NCI-H1694 treated with DMSO at 0.1 percent for 48 hours (cell line): ENCODE data around the gene JAK3.
"Not testable (repeated sequence)": the region's sequence is repeated elsewhere in the genome, so short reads cannot be mapped to it uniquely, and the experiment has no call there.

Experiments used
- DNase-seq: peaks from one replicate; lab custom pipeline; 2025; lab: John Stamatoyannopoulos, UW

Gene JAK3

DNA sequence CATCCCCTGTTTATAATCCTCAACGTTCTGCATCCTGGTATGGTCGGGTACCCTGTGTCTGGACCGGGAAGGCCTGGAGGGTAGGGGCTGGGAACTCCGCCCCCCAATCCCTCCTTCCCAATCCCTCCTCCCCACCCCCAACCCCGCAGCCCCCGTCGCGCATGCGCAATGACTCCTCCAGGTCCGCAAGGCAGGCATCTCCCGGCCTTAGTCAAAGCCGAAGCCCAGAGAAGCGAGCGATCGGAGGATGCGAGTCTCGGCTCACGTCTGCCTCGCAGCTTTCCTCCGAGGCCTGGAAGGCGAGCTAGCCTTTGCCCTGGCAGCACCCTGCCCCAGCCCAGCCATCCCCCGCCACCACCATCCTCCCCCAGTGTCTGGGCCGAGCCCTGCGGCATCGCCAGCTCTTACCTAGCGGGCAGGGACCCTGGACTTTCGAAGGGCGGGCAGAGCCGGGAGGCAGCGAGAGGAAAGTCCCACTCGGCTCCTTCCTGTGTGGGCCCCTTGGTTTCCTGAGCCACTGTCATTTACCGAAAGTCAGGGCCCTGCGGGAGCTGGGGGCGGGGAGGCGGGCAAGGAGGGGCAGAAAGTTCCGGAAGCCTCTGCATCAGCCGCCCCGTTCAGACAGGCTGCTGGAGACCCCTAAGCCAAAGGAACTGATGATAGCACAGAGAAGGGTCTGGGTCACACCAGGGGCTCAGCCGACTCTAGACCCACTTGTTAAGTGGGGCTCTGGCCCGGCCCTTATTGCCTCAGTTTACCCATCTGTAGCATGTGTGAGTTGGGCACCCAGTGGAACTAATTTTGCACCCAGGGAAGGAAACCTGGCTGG, at the start of gene JAK3:
TSS of gene JAK3 (minus strand) at position 445 of the 829 bp plus-strand sequence. CDS start 3,565 bp downstream, outside the sequence.
- DNase-seq, result no peak

DNA sequence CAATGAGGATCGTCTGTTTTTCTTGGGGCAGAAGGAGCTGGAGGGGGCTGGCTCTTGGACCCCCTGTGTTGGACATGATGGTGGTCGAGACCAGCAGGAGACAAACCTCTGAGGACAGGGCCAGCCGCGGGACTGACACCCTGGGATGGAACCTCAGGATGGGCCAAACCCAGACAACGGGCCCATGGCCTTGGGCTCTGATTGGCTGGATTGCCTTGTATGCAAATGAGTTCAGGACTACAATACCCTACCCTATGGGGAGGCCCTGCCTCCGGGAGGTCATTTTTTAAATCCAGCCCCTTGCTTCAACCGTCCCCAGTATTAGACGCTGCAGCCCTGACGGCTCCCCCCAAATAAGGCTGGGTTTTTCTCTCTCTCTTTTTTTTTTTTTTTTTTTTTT, 46.0 kb upstream of the JAK3 start:
- no peak for DNase-seq

DNA sequence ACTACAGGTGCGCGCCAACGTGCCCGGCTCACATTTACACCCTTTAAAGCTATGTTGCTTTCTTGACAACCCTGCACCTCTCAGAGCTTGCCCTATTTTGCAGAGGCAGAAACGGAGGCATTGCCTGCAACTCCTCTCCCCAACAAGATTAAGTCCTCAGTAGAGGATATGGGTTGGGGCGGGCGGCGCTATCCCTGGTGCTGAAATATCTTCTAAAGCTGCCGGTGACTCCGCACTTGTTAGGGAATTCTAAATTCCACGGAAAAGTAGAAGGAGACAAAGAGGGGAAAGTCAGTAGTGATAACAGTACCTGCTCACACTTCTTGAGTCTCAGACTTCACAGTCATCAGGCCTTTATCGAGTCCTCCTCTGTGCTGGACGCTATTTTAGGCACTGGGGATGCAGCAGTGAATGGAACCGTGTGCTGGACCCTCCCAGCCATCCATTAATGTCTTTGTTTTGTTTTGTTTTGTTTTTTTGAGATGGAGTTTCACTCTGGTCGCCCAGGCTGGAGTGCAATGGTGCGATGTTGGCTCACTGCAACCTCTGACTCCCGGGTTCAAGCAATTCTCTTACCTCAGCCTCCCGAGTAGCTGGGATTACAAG, 41.9 kb upstream of the JAK3 start:
- DNase-seq, result no peak

DNA sequence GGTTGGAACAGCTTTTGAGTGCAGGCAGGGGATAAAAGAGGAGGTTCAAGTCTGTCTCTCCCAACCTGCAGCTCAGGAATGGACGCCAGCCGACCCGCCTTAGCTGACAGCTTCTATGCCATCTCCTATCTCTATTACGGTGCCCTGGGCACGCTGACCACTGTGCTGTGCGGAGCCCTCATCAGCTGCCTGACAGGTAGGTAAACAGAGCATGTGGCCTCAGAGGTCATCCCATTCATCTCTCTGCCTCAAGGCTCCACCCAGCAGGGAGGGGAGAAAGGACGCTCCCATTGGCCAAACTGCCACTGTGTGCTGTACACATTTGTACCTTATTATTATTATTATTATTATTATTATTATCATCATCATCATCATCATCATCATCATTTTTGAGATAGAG, 40.5 kb upstream of the JAK3 start:
- no peak for DNase-seq

DNA sequence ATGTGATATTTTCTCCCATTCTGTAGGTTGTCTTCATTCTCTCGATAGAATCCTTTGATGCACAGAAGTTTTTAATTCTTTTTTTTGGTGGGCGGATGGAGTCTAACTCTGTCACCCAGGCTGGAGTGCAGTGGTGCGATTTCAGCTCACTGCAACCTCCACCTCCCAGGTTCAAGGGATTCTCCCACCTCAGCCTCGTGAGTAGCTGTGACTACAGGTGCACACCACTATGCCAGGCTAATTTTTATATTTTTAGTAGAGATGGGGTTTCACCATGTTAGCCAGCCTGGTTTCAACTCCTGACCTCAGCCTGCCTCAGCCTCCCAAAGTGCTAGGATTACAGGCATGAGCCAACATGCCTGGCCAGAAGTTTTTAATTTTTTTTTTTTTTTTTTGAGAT, 39.4 kb upstream of the JAK3 start:
- not testable (repeated sequence) for DNase-seq

- DNase-seq, result no peak
Observed at GRCh38 chr19:17886515-17886914, 38.7 kb upstream of the JAK3 start.

DNA sequence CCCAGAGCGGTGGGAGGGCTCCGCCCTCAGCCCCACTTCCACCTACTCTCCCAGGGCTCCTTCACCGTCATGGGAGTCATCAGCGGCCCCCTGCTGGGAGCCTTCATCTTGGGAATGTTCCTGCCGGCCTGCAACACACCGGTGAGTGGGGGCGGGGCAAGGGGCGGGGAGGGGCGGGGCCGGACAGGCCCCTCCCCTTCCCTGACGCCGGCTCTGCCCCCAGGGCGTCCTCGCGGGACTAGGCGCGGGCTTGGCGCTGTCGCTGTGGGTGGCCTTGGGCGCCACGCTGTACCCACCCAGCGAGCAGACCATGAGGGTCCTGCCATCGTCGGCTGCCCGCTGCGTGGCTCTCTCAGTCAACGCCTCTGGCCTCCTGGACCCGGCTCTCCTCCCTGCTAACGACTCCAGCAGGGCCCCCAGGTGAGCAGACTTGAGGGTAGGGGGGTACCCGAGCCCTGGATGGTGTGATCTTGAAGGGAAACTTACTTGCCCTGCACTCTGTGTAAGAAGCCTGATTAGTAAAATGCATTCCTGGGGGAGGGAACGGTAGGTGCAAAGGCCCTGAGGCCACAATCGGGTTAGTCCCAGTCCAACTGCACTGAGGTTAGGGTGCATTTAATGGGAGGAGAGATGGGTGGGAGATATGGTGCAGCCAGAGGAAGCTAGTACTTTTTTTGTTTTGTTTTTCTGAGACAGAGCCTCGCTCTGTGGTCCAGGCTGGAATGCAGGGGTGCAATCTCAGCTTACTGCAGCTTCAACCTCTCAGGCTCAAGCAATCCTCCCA, 36.0 kb upstream of the JAK3 start:
- no peak for DNase-seq

DNA sequence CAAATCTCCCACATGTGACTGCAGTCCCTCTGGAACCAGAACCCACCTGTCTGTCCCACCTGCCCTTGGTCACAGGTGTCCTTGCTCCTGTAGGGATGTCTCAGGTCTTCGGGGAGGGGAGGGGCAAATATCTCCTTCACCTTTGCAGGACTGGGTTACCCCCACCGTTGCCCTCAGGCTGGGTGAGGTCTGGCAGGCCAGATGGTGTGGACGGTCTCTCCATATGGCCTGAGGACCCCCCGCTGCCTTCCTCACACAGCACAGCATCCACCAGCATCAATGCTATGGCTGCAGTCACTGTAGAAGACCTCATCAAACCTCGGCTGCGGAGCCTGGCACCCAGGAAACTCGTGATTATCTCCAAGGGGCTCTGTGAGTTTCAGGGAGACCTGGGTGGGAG, 33.9 kb upstream of the JAK3 start:
- no peak for DNase-seq

DNA sequence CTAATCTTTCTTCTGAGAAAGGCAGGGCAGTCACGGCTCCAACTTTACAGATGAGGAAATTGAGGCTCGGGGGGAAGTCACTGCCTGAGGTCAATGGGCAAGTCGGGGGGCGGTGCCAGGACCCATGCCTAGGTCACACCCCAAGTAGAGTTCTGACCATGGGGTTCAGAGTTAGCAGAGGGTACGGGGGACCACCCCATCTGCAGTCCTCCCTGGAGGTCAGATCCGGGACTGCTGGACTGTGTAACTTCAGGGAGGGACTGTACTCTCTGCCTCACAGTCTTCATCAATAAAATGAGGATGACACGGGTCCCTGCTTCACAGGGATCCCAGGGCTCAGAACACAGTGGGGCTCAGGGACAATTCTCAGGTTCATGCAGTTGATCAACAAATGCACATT, 31.7 kb upstream of the JAK3 start:
- DNase-seq, result no peak

- DNase-seq, result no peak
Observed at GRCh38 chr19:17877696-17878095, 29.9 kb upstream of the JAK3 start.

DNA sequence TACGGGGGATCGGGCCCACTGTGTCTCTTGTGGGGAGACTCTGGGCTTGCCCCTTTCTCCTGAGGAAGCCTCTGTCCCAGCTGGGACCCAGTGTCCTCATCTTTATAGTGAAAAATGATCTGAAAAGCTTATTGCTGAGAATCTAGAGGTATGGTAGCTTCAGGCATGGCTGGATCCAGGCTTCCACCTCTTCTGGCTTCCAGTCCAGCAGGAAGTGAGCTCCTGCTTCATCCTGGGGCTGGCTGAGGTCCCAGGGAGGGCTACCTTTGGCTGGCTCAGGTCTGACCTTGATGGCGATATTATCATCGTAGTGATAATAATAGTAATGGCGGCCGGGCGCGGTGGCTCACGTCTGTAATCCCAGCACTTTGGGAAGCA, 27.0 kb upstream of the JAK3 start:
- no peak for DNase-seq

DNA sequence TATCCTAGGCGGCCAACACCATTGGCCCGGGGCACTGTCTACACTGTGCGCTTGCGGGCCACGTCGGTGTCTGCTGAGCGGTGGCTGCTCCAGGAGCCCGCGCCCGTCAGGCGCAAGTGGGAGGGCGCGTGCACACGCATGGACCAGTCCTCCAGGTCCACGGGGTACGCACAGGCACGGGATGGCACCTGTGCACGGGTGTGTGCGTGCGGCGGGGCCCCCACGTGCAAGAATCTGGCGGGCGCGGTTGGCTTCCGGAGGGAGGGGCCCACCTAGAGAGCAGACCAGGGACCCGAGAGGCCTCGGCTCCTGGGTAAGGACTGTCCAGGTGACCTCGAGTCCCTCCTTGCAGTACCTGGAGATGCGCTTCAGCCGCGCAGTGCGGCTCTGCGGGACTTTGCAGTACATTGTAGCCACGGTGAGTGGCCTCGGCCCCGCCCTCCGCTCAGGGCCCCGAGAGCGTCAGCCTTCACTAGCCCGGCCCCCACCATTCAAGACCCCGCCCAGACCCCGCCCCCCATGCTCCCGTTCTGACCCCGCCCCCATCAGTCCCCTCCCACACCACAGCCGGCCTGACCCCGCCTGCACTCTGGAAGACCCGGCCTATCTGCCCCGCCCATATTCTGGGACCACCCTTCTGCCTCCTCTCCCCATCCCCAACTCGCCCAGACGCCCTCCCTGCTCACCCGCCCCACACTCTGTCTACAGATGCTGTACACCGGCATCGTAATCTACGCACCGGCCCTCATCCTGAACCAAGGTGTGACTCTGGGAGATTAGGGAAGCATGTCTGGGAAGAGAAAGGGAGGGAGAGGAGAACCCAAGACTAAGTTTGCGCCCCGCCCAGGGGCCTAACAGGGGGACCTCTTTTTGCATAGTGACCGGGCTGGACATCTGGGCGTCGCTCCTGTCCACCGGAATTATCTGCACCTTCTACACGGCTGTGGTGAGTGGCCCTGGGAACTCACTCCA, 26.3 kb upstream of the JAK3 start:
- no peak for DNase-seq

GRCh38 chr19:17872251-17873001, 24.6 kb upstream of the JAK3 start:
- no peak for DNase-seq

- DNase-seq, result no peak
Observed at GRCh38 chr19:17871878-17872250, 24.1 kb upstream of the JAK3 start, which contains the start of gene SLC5A5. Gene SLC5A5, plus strand, starts transcription at chr19:17871945. Its CDS starts 375 bp downstream, at chr19:17872320.

DNA sequence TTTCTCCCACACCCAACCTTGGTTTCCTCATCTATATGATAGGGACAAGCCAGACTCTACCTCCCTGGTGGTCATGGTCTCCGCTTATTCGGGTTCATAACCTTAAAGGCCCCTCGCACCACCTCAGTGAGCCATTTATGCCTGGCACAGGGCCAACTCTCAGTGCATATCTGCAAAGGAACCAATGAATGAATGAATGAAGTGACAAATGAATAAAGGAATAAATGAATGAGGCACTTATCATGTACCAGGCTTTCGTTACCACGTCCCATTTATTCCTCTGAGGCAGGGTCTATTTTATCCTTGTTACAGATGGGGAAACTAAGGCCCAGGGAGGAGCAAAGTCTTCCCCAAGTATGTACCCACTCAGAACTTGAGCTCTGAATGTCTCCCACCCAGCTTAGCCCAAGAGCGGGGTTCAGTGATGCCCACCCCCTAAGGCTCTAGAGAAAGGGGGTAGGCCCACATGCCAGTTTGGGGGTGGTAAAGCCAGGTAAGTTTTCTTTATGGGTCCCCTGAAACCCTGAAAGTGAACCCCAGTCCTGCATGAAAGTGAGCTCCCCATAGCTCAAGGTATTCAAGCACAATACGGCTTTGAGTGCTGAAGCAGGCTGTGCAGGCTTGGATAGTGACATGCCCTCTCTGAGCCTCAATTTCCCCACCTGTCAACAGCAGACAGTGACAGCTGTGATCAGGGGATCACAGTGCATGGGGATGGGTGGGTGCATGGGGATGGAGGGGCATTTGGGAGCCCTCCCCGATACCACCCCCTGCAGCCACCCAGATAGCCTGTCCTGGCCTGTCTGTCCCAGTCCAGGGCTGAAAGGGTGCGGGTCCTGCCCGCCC, 23.5 kb upstream of the JAK3 start:
- no peak for DNase-seq

GRCh38 chr19:17869114-17869608, 21.4 kb upstream of the JAK3 start:
- DNase-seq, result no peak

GRCh38 chr19:17868669-17869068, 20.9 kb upstream of the JAK3 start:
- no peak for DNase-seq

- no peak for DNase-seq
Observed at GRCh38 chr19:17866964-17867486, 19.2 kb upstream of the JAK3 start.

DNA sequence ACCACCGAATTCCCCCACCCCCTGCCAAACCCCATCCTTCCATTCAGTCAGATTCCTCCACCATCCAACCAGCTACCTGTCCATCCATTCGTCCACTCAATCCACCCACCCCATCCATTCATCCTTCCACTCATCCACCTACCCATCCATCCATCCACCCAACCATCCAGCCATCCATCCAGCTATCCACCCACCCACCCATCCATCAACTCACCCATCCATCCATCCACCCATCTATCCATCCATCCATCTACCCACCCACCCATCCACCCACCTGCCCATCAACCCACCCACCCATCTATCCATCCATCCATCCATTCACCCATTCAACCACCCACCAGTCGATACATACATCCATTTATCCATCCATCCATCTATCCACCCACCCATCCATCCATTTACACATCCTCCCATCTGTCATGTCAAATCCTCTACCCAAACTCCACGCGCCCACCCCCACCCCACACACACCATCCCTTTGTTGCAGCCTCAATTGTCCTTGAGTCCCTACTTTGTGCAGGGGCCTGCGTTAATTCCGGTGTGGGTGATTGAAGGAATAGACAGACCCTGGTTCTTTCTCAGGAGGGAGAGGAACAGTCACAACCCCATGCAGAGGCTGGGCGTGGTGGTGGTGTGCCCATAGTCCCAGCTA, 18.7 kb upstream of the JAK3 start:
- no peak for DNase-seq
